NCI-H2196 (cell line): ENCODE results near the gene LRP1B.

Experiments used
- DNase-seq: peaks from one replicate; lab custom pipeline; 2025; ENCODE audit not compliant: unreplicated experiment; lab: John Stamatoyannopoulos, UW

Gene LRP1B

GRCh38 chr2:141364821-141365220 is 766.0 kb downstream of the LRP1B start:
- no peak for DNase-seq

GRCh38 chr2:141362311-141362710 is 768.5 kb downstream of the LRP1B start:
- no peak for DNase-seq

GRCh38 chr2:141348481-141348880 is 782.3 kb downstream of the LRP1B start:
- no peak for DNase-seq

GRCh38 chr2:141341444-141341843 is 789.4 kb downstream of the LRP1B start:
- DNase-seq: no peak

- DNase-seq: no peak
Measured at GRCh38 chr2:141331127-141331526, 799.7 kb downstream of the LRP1B start.

- no peak for DNase-seq
Measured at GRCh38 chr2:141329964-141330363, 800.9 kb downstream of the LRP1B start.

- no peak for DNase-seq
Measured at GRCh38 chr2:141323571-141323970, 807.2 kb downstream of the LRP1B start.

- no peak for DNase-seq
Measured at GRCh38 chr2:141317986-141318385, 812.8 kb downstream of the LRP1B start.

GRCh38 chr2:141316606-141317005 is 814.2 kb downstream of the LRP1B start:
- DNase-seq: no peak

GRCh38 chr2:141316103-141316502 is 814.7 kb downstream of the LRP1B start:
- DNase-seq: no peak

- DNase-seq: no peak
Measured at GRCh38 chr2:141313972-141314371, 816.8 kb downstream of the LRP1B start.

GRCh38 chr2:141311430-141311829 is 819.4 kb downstream of the LRP1B start:
- DNase-seq: no peak

GRCh38 chr2:141306368-141306767 is 824.4 kb downstream of the LRP1B start:
- DNase-seq: no peak

GRCh38 chr2:141301551-141301950 is 829.3 kb downstream of the LRP1B start:
- no peak for DNase-seq

- DNase-seq: no peak
Measured at GRCh38 chr2:141280037-141280436, 850.8 kb downstream of the LRP1B start.

- DNase-seq: no peak
Measured at GRCh38 chr2:141271346-141271745, 859.5 kb downstream of the LRP1B start.

- no peak for DNase-seq
Measured at GRCh38 chr2:141264848-141265247, 866.0 kb downstream of the LRP1B start.

- DNase-seq: no peak
Measured at GRCh38 chr2:141260911-141261310, 869.9 kb downstream of the LRP1B start.

- no peak for DNase-seq
Measured at GRCh38 chr2:141259683-141260082, 871.1 kb downstream of the LRP1B start.

- no peak for DNase-seq
Measured at GRCh38 chr2:141242008-141242407, 888.8 kb downstream of the LRP1B start.

GRCh38 chr2:141226560-141226959 is 904.3 kb downstream of the LRP1B start:
- no peak for DNase-seq

- DNase-seq: no peak
Measured at GRCh38 chr2:141207036-141207385, 923.8 kb downstream of the LRP1B start.

GRCh38 chr2:141201016-141201565 is 929.7 kb downstream of the LRP1B start:
- DNase-seq: no peak

- no peak for DNase-seq
Measured at GRCh38 chr2:141200191-141200590, 930.6 kb downstream of the LRP1B start.
